Posterior cingulate gyrus (tissue), 11 donors: ENCODE results near the gene NNMT.

ENCODE experiments used
- DNase-seq, 10 donors: peaks; one replicate each; pipeline versions ENCODE4 v3.0.0 to v3.0.0-alpha.2; 2020 to 2021; ENCODE audit warnings: mixed read lengths in 3 of 10
- intact Hi-C: fragments of 100-400 bp; cut with DNase I; formaldehyde crosslinking; loops from one replicate; pipeline ENCODE4 v1.15.1; 2023

NNMT gene

GRCh38 chr11:114302663-114303062 lies 6.5 kb downstream of the NNMT start:
- DNase-seq: no peak
- intact Hi-C loops: no loop called here

GRCh38 chr11:114304065-114304464 lies 7.9 kb downstream of the NNMT start:
- DNase-seq: no peak
- intact Hi-C loops: no loop called here

DNA sequence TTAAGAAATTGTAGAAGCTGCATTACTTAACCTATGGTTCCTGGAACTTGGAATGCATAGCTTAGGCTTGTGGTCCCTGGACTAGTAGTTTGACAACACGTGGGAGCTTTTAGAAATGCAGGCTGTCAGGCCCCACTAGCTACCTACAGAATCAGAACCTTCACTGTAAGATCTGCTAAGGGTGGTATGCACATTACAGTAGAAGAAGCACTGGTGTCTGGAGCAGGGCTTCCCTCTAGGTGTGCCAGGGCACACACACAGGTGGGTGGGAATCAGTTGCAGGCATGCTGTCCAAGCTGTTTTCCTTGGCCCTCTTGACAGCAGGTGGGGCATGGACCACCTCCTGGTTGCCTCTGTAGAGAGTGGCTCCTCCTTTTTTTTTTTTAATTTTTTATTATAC lies 8.8 kb downstream of the NNMT start:
- DNase-seq: no peak
- intact Hi-C loops: no loop called here

DNA sequence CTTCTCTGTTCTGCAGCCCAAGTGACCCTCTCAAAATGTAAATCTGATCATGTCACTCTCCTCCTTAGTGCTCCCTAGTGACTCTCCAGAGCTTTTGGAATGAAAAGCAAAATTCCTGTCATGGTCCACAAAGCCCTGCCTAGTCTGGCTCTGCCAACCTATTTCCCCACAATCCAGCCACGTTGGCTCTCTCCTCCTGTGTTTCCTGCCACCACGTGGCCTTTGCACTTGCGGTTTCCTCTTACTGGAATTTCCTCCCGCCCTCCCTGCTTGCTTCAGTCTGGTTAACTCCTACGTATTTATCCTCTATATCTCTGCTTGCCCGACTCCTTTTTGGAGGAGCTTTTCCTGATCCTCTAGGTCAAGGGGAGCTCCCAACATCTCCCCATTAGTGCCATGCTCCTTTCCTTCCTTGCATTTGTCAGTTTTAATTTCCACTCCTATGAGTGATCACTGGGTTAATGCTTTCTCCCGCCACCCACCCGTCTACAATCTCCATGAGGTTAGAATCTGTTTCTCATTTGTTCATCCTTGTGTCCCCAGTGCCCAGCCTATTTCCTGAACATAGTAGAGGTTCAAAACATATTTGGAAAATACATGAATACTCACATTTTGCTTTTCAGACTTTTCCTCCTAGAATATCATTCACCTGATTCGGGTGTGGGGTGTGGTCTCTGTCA lies 11.5 kb downstream of the NNMT start:
- DNase-seq: no peak

DNA sequence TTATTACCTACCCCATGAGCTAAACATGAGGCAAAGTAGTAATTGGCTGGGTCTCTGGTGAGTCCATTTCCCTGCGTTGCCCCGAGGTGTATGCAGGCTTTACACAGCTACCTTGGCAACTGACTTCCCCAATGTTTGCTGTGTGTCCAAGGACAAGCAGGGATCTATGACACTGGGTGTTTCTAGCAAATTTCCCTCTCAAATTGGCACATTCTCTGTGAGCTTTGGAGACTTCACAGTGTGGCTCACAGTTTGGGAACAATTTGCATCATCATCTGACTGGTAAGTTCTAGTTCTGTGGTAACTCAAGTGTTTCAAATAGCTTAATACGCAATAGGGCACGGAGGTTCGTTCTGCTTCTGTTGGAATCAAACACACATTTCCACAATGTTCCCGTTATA lies 12.5 kb downstream of the NNMT start:
- DNase-seq: no peak

More for the DNA sequence above, 11.5 kb downstream of the NNMT start:
- intact Hi-C loops: no loop called here

GRCh38 chr11:114309517-114309916 lies 13.3 kb downstream of the NNMT start:
- intact Hi-C loops: no loop called here
- no peak for DNase-seq

More for the DNA sequence above, 12.5 kb downstream of the NNMT start:
- intact Hi-C loops: no loop called here

GRCh38 chr11:114310095-114310494 lies 13.9 kb downstream of the NNMT start:
- no peak for DNase-seq
- intact Hi-C loops: no loop called here

- intact Hi-C loops: no loop called here
- peak in 1 of 10 donors; percentile 59 for DNase-seq
Observed at GRCh38 chr11:114311946-114312345, 15.7 kb downstream of the NNMT start.

DNA sequence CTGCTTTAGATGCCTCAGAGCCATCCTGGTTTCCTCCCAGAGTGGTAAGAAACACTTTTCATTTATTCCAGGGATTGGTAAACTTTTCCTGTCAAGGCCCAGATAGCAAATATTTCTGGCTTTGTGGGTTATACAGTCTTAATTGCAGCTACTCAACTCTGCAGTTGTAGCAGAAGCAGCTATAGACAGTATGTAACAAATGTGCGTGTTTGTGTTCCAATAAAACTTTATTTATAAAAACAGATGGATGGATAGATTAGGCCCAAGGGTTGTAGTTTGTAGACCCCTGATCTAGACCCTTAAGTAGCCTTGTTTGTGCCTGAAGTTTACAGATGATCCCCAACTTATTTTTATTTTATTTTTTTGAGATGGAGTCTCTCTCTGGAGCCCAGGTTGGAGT lies 17.9 kb downstream of the NNMT start:
- intact Hi-C loops: no loop called here
- DNase-seq: no peak

- no peak for DNase-seq
- intact Hi-C loops: no loop called here
Observed at GRCh38 chr11:114315749-114316368, 19.7 kb downstream of the NNMT start.

- intact Hi-C loops: no loop called here
- DNase-seq: no peak
Observed at GRCh38 chr11:114316980-114317786, 21.0 kb downstream of the NNMT start.

DNA sequence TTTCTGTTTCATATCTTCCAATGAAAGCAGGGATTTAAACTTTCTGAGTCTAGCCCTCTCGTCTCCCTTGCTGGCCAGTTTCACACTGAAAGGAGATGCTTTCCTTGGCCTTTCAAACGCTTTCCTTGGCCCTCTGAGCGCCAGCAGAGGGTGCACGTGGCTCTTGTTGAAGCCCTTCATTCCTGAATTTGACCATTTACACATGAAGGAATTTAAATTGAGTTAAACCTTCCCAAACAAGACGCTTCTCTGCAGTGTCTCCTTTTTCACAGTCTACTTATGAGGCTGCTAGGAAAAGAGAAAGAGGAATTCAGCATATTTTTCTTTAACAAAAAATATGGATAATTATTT lies 21.6 kb downstream of the NNMT start:
- peak in 2 of 10 donors; percentile 9 to 68 for DNase-seq
- intact Hi-C loops: no loop called here

DNA sequence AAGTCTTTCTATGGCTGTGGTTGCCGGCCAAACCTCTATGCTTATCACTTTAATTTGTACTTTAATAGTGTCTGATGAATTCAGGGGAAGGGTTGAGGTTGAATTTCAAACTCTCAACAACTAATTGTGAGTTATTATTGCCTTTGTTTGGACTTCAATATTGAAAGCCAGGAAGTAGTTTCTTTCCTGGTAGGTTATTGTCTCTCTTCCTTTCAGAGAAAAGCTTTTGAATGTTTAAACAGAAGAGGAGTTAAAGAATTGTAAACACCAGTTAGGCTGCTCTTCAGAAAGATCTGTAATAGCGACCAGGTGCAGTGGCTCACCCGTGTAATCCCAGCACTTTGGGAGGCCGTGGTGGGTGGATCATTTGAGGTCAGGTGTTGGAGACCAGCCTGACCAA lies 22.2 kb downstream of the NNMT start:
- intact Hi-C loops: no loop called here
- DNase-seq: no peak

- no peak for DNase-seq
- intact Hi-C loops: no loop called here
Observed at GRCh38 chr11:114319716-114320328, 23.6 kb downstream of the NNMT start.

DNA sequence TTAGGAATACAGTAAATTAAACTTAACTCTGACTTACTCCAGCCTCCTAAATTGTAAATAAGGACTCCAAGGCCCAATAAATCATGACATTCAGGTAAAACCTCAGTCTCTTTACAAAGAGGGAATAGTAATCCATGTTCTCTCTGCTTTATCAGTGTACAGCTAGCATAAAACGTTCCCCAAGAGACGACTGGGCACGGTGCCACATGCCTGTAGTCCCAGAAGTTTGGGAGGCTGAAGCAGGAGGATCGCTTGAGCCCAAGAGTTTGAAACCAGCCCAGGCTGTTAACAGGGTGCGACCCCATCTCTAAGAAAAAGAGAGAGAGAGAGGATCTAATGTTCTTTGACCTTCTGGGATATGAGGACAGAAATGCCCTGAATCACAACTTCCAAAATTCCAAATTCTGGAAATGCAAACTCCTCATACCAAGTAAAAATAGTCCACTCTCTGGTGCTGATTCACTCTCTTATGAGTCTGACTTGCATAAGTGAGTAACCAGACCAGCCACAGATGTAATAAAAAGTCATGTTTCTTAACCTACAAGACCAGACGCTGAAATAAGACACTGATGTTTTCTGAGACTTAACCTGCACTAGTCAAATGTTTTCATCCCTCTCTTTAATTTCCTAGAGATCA lies 25.5 kb downstream of the NNMT start:
- no peak for DNase-seq
- intact Hi-C loops: no loop called here

DNA sequence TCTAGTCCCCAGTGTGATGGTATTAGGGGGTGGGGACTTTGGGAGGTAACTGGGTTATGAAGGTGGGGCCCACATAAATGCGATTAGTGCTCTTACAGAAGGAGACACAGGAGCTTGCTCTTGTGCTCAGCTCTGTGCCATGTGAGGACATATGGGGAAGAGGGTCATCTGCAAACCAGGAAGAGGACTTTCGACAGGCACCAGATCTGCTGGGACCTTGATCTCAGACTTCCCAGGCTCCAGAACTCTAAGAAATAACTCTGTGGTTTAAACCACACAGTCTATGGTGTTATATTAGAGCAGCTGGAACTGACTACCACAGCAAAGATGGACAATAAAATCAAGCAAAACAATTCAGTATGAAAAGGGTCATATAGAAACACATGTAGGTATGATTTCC lies 26.7 kb downstream of the NNMT start:
- DNase-seq: no peak
- intact Hi-C loops: no loop called here

DNA sequence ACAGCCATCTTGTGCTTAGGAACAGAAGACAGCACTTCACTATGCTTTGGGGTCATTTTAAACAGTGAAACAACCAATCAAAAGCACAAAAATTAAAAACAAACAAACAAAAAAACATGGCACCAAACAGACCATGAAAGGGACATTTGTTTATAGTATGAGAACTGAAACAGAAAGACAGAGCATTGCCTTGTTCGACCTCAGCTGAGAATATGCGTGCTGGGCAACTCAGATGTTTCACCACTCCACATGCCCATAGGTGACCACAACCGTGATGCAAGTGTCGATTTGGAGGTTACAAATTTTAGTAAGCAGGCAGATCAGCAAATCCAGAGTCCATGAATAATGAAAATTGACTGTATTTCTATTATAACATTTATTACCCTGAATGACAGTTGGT lies 30.0 kb downstream of the NNMT start:
- intact Hi-C loops: no loop called here
- no peak for DNase-seq

GRCh38 chr11:114326776-114327175 lies 30.6 kb downstream of the NNMT start:
- intact Hi-C loops: no loop called here

GRCh38 chr11:114330373-114330772 lies 34.2 kb downstream of the NNMT start:
- intact Hi-C loops: no loop called here

More at GRCh38 chr11:114326776-114327175, 30.6 kb downstream of the NNMT start:
- no peak for DNase-seq

DNA sequence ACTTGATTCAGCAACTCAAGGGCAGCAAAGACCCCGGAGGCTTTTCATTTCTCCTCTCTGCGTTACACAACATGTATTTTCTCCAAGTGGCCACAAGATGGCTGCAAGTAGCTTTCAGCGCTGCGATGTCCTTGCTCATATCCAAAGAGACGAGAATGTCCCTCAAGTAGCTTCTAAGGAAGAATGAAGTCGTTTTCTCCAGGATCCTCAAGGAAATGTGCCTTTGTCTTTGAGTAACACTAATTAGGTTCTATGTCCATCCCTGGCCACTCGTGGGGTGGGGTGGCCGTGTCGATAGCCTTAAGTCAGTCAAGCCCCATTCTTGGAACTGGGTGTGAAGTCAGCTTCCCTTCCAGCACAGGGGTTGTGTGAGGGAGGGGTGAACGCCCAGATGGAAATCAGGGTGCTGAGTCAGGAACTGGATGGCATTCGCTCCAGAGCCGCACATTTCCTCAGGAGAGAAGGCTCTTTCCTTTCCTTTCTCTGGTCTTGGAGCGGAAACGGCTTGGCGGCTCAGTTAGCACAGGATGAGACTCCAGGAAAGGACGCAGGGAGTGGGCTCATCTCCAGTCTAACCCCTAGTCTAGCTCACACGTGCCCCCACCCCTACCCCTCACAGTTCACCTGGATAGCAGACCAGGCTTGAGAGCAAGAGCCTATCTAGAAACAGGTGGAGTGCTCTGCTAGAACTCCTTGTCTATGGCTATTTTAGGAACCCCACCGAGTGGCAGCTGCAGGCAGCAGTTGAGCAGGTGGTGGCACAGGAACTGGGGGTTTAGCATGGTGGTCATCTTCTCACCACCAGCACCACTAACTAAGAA lies 44.3 kb downstream of the NNMT start:
- DNase-seq: peak in 7 of 10 donors; percentile 11 to 87 (median 27)
- intact Hi-C loops: loop anchor here (2.0 to 5.0 kb wide), 2 partner anchors 102 to 422 kb away; no protein-coding TSS in a partner anchor

More at GRCh38 chr11:114330373-114330772, 34.2 kb downstream of the NNMT start:
- DNase-seq: no peak
